ENCODE data around the gene NUDT16L1. TPM values are rescaled to one million over a fixed set of nuclear protein-coding genes. Genes with fewer than 3 reads are reported as not detected.
A peak's percentile ranks its signal among the peaks of the same experiment; 100 is the strongest.
"Not testable (repeated sequence)": the region's sequence is repeated elsewhere in the genome, so short reads cannot be mapped to it uniquely, and the experiment has no call there.

Gene NUDT16L1
- total and polyA plus RNA-seq, 7 experiments from 2014 or later, result 42.8 to 133 (median 61.5) TPM

DNA sequence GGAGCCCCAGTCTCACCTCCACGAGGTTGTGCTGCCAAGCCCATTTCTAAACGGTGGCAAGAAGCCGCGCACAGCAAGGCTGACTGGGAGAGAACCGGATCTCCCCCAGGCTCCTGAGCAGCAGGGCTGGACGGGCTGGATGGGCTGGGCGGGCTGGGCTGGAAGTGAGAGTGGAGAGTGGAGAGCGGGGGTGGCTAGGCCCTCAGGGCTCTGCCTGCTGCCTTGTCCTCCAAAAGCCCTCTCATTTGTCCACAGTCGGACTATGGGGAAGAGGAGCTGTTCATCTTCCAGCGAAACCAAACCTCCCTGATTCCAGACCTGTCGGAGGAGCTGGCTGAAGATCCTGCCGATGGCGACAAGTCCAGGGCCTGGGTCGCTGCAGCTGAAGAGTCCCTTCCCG is 44.2 kb downstream of the NUDT16L1 start:
- Mint-ChIP-seq H3K9me3 (no peaks in the 10 kb centered on the region), H3K36me3 (peaks cover 0 to 3% (median 0%) of the 10 kb centered on the region in 5 donors), H3K27ac (no peak overlapping the region), H3K4me3 (no peak overlapping the region), H3K4me1 (peaks cover 9 to 21% (median 18%) of the 10 kb centered on the region in 7 donors), H3K27me3 (peaks cover 0 to 3% (median 0%) of the 10 kb centered on the region in 5 donors)
- no peak overlapping the region for H3K4me3 ChIP-seq (ENCODE audit: low read length)
- H3K4me1 ChIP-seq (ENCODE audit: control insufficient read depth in 2 of 2, insufficient read depth in 2 of 2, low read length in 2 of 2), result peaks cover 6 to 9% of the 10 kb centered on the region in 2 donors
- peaks cover 0 to 5% (median 0%) of the 10 kb centered on the region in 3 experiments for H3K36me3 ChIP-seq (ENCODE audit: control insufficient read depth in 2 of 3, insufficient read depth in 3 of 3, low read length in 3 of 3)
- H3K27ac ChIP-seq (ENCODE audit: low read depth, low read length), result no peak overlapping the region
- intact Hi-C loops (cut with micrococcal nuclease), result loop anchor here in 1 of 2 donors (10.0 kb wide), 2 partner anchors 383 to 463 kb away; partner anchors contain the start of genes PAM16 and TFAP4
- no peaks in the 10 kb centered on the region for H3K9me3 ChIP-seq (ENCODE audit: control insufficient read depth in 2 of 3, low read length in 3 of 3)
- DNase-seq, result no peak
- no peak for ATAC-seq
- ChIA-PET POLR2A (interaction anchor here (0.7 kb wide), 1 partner anchor 20 kb away, joined by 5 read pairs; no protein-coding TSS in a partner anchor), CTCF (no interaction called here)
- no peaks in the 10 kb centered on the region for H3K27me3 ChIP-seq (ENCODE audit: control insufficient read depth in 2 of 2, insufficient read depth in 2 of 2, low read length in 2 of 2)

DNA sequence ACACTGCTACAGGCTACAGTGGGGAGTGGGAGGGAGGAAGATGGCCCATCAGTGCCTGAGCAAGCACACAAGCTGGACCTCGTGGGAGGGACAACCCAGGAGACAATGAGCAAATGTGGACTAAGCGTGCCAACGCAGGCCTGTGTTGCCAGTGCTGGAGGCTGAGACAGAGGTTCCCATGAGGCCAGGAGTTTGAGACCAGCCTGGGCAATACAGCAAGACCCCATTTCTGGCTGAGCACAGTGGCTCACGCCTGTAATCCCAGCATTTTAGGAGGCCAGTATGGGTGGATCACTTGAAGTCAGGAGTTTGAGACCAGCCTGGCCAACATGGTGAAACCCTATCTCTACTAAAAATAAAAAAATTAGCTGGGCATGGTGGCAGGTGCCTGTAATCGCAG is 45.0 kb downstream of the NUDT16L1 start:
- H3K27ac ChIP-seq (ENCODE audit: low read depth, low read length); H3K27me3 Mint-ChIP-seq; H3K4me1 ChIP-seq (ENCODE audit: control insufficient read depth in 2 of 2, insufficient read depth in 2 of 2, low read length in 2 of 2); CTCF ChIA-PET; H3K4me3 Mint-ChIP-seq; H3K9me3 Mint-ChIP-seq; H3K36me3 Mint-ChIP-seq; H3K9me3 ChIP-seq (ENCODE audit: control insufficient read depth in 2 of 3, low read length in 3 of 3); ATAC-seq; H3K4me3 ChIP-seq (ENCODE audit: low read length); DNase-seq; H3K27me3 ChIP-seq (ENCODE audit: control insufficient read depth in 2 of 2, insufficient read depth in 2 of 2, low read length in 2 of 2); H3K36me3 ChIP-seq (ENCODE audit: control insufficient read depth in 2 of 3, insufficient read depth in 3 of 3, low read length in 3 of 3): not testable (repeated sequence)
- Mint-ChIP-seq H3K4me1 (peaks cover 9 to 21% (median 13%) of the 10 kb centered on the region in 7 donors), H3K27ac (peak overlapping the region in 1 of 9 donors; percentile 52)
- POLR2A ChIA-PET, result interaction anchor here (0.6 kb wide), 1 partner anchor 550 kb away, joined by 4 read pairs; no protein-coding TSS in a partner anchor
- intact Hi-C loops (cut with micrococcal nuclease), result loop anchor here in 1 of 2 donors (10.0 kb wide), 2 partner anchors 384 to 464 kb away; partner anchors contain the start of genes PAM16 and TFAP4

- Histone ChIP-seq H3K4me1 (ENCODE audit: control insufficient read depth in 2 of 2, insufficient read depth in 2 of 2, low read length in 2 of 2) (peaks cover 0 to 11% of the 10 kb centered on the region in 2 donors), H3K27ac (ENCODE audit: low read depth, low read length) (no peak overlapping the region), H3K27me3 (ENCODE audit: control insufficient read depth in 2 of 2, insufficient read depth in 2 of 2, low read length in 2 of 2) (no peaks in the 10 kb centered on the region), H3K4me3 (ENCODE audit: low read length) (no peak overlapping the region), H3K36me3 (ENCODE audit: control insufficient read depth in 2 of 3, insufficient read depth in 3 of 3, low read length in 3 of 3) (no peaks in the 10 kb centered on the region), H3K9me3 (ENCODE audit: control insufficient read depth in 2 of 3, low read length in 3 of 3) (no peaks in the 10 kb centered on the region)
- CTCF ChIA-PET, result no interaction called here
- ATAC-seq (no peak), DNase-seq (no peak)
- Mint-ChIP-seq H3K27ac (peak overlapping the region in 6 of 9 donors; percentile 34 to 79 (median 47)), H3K4me3 (peak overlapping the region; percentile 37 to 83 (median 73)), H3K4me1 (peaks cover 13 to 39% (median 16%) of the 10 kb centered on the region in 7 donors), H3K27me3 (no peaks in the 10 kb centered on the region), H3K9me3 (no peaks in the 10 kb centered on the region), H3K36me3 (no peaks in the 10 kb centered on the region)
- POLR2A ChIA-PET, result interaction anchor here (0.7 kb wide), 1 partner anchor 9 kb away, joined by 5 read pairs; the partner anchor contains the start of gene DNAAF8
- intact Hi-C loops (cut with micrococcal nuclease), result no loop called here
Observed at GRCh38 chr16:4743226-4743878, 50.0 kb downstream of the NUDT16L1 start.

- Mint-ChIP-seq H3K9me3 (no peaks in the 10 kb centered on the region), H3K4me3 (no peak overlapping the region), H3K27ac (no peak overlapping the region), H3K27me3 (no peaks in the 10 kb centered on the region), H3K4me1 (peaks cover 13 to 50% (median 18%) of the 10 kb centered on the region in 7 donors), H3K36me3 (no peaks in the 10 kb centered on the region)
- H3K9me3 ChIP-seq (ENCODE audit: control insufficient read depth in 2 of 3, low read length in 3 of 3), result no peaks in the 10 kb centered on the region
- intact Hi-C loops (cut with micrococcal nuclease), result no loop called here
- no peaks in the 10 kb centered on the region for H3K27me3 ChIP-seq (ENCODE audit: control insufficient read depth in 2 of 2, insufficient read depth in 2 of 2, low read length in 2 of 2)
- H3K27ac ChIP-seq (ENCODE audit: low read depth, low read length), result no peak overlapping the region
- DNase-seq (no peak), ATAC-seq (no peak)
- POLR2A ChIA-PET, result interaction anchor here (0.7 kb wide), 1 partner anchor 10 kb away, joined by 5 read pairs; the partner anchor contains the start of gene DNAAF8
- no peaks in the 10 kb centered on the region for H3K36me3 ChIP-seq (ENCODE audit: control insufficient read depth in 2 of 3, insufficient read depth in 3 of 3, low read length in 3 of 3)
- peaks cover 0 to 15% of the 10 kb centered on the region in 2 donors for H3K4me1 ChIP-seq (ENCODE audit: control insufficient read depth in 2 of 2, insufficient read depth in 2 of 2, low read length in 2 of 2)
- CTCF ChIA-PET, result interaction anchor here (0.6 kb wide), 1 partner anchor 61 kb away, joined by 3 read pairs; no protein-coding TSS in a partner anchor
- no peak overlapping the region for H3K4me3 ChIP-seq (ENCODE audit: low read length)
Observed at GRCh38 chr16:4744555-4745273, 51.4 kb downstream of the NUDT16L1 start.

- ChIA-PET CTCF (no interaction called here), POLR2A (interaction anchor here (1.2 kb wide), 1 partner anchor 10 kb away, joined by 3 read pairs; the partner anchor contains the start of gene DNAAF8)
- H3K27ac ChIP-seq (ENCODE audit: low read depth, low read length), result no peak overlapping the region
- peaks cover 0 to 15% of the 10 kb centered on the region in 2 donors for H3K4me1 ChIP-seq (ENCODE audit: control insufficient read depth in 2 of 2, insufficient read depth in 2 of 2, low read length in 2 of 2)
- Mint-ChIP-seq H3K36me3 (no peaks in the 10 kb centered on the region), H3K9me3 (no peaks in the 10 kb centered on the region), H3K27ac (no peak overlapping the region), H3K4me3 (no peak overlapping the region), H3K27me3 (no peaks in the 10 kb centered on the region), H3K4me1 (peaks cover 13 to 50% (median 18%) of the 10 kb centered on the region in 7 donors)
- intact Hi-C loops (cut with micrococcal nuclease), result no loop called here
- H3K27me3 ChIP-seq (ENCODE audit: control insufficient read depth in 2 of 2, insufficient read depth in 2 of 2, low read length in 2 of 2), result no peaks in the 10 kb centered on the region
- ATAC-seq (no peak), DNase-seq (no peak)
- H3K36me3 ChIP-seq (ENCODE audit: control insufficient read depth in 2 of 3, insufficient read depth in 3 of 3, low read length in 3 of 3), result no peaks in the 10 kb centered on the region
- H3K4me3 ChIP-seq (ENCODE audit: low read length), result no peak overlapping the region
- H3K9me3 ChIP-seq (ENCODE audit: control insufficient read depth in 2 of 3, low read length in 3 of 3), result no peaks in the 10 kb centered on the region
Observed at GRCh38 chr16:4745274-4745569, 51.9 kb downstream of the NUDT16L1 start.
